ENCODE data around the gene SLC27A2.
"Not testable (repeated sequence)": the region's sequence is repeated elsewhere in the genome, so short reads cannot be mapped to it uniquely, and the experiment has no call there.

The SLC27A2 gene

DNA sequence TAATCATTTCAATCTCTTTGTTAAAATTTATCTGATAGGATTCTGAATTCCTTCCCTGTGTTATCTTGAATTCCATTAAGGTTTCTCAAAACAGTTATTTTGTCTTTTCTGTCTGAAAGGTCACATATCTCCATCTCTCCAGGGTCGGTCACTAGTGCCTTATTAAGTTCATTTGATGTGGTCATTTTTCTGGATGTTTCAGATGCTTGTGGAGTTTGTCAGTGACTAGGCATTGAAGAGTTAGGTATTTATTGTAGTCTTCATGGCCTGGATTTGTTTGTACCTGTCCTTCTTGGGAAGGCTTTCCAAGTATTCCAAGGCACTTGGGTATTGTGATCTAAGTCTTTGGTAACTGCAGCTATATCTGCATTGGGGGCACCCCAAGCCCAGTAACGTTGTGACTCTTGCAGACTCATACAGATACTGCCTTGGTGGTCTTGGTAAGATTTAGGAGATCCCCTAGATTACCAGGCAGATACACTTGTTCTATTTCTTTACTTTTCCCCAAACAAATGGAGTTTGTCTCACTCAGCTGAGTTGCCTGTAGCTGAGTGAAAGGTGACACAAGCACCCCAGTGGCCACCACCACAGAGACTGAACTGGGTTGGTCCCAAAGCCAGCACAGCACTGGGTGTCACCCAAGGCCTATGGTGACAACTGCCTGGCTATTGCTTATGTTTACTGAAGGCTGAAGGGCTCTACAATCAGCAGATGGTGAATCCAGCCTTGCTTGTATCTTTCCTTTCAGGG is 18.9 kb upstream of the SLC27A2 start:
- Histone ChIP-seq H3K27me3 (ENCODE audit: control insufficient read depth in 2 of 2, insufficient read depth in 2 of 2, low read length in 2 of 2) (no peaks in the 10 kb centered on the region), H3K4me3 (ENCODE audit: low read length in 2 of 2) (no peak overlapping the region), H3K36me3 (ENCODE audit: control insufficient read depth in 2 of 2, insufficient read depth in 2 of 2, low read length in 2 of 2) (no peaks in the 10 kb centered on the region), H3K27ac (ENCODE audit: low read depth in 2 of 2, low read length in 2 of 2) (no peak overlapping the region), H3K4me1 (ENCODE audit: control insufficient read depth in 2 of 2, insufficient read depth in 2 of 2, low read length in 2 of 2) (peaks cover 0 to 8% of the 10 kb centered on the region in 2 donors), H3K9ac (ENCODE audit: low read depth in 1 of 2, low read length in 2 of 2) (no peak overlapping the region), H3K9me3 (ENCODE audit: control insufficient read depth in 2 of 2, low read length in 2 of 2) (no peaks in the 10 kb centered on the region)

DNA sequence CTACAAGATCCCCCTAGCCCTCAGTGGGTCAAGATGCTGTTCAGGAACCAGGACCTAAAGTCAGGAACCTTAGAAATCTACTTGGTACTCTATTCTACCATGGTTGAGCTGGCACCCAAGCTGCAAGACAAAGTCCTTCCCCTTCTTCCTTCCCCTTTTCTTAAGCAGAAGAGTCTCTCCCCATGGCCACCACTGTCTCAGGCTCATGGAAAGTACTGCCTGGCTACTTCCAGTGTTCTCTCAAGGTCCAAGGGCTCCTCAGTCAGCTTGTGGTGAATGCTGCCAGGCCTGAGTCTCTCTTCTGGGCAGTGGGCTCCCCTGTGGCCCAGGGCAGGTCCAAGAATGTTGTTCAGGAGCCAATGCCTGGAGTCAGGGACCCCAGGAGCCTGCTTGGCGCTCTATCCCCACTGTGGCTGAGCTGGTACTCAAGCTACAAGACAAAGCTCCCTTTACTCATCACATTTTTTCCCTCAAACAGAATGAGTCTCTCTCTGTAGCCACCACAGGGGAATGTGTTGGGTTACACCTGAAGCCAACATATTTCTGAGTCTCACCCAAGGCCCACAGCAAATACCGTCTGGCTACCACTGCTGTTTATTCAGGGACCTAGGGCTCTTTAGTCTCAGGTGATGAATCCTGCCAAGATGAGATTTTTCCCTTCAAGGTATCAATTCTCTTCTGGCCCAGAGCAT is 18.1 kb upstream of the SLC27A2 start:
- Histone ChIP-seq H3K9me3 (ENCODE audit: control insufficient read depth in 2 of 2, low read length in 2 of 2) (no peaks in the 10 kb centered on the region), H3K27ac (ENCODE audit: low read depth in 2 of 2, low read length in 2 of 2) (no peak overlapping the region), H3K36me3 (ENCODE audit: control insufficient read depth in 2 of 2, insufficient read depth in 2 of 2, low read length in 2 of 2) (no peaks in the 10 kb centered on the region), H3K4me3 (ENCODE audit: low read length in 2 of 2) (no peak overlapping the region), H3K27me3 (ENCODE audit: control insufficient read depth in 2 of 2, insufficient read depth in 2 of 2, low read length in 2 of 2) (no peaks in the 10 kb centered on the region), H3K4me1 (ENCODE audit: control insufficient read depth in 2 of 2, insufficient read depth in 2 of 2, low read length in 2 of 2) (peaks cover 0 to 12% of the 10 kb centered on the region in 2 donors), H3K9ac (ENCODE audit: low read depth in 1 of 2, low read length in 2 of 2) (no peak overlapping the region)

DNA sequence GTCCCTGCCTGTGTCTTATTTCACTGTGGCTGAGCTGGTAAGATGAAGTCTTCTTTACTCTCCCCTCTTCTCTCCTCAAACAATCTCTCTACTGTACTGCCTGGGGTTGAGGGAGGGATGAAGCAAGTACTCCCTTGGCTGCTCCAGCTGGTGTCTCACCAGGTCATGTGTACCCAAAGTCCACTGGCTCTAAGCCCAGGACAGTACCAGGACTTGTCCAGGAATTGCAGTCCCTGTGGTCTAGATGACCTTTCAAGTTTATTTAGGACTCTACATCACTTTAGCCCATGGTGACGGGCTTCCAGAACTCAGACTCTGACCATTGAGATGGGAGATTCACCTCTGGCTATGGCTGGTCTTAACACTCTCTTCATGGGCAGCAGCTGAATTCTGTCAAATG is 17.5 kb upstream of the SLC27A2 start:
- Histone ChIP-seq H3K9me3 (ENCODE audit: control insufficient read depth in 2 of 2, low read length in 2 of 2) (no peaks in the 10 kb centered on the region), H3K36me3 (ENCODE audit: control insufficient read depth in 2 of 2, insufficient read depth in 2 of 2, low read length in 2 of 2) (no peaks in the 10 kb centered on the region), H3K4me1 (ENCODE audit: control insufficient read depth in 2 of 2, insufficient read depth in 2 of 2, low read length in 2 of 2) (peaks cover 0 to 12% of the 10 kb centered on the region in 2 donors), H3K4me3 (ENCODE audit: low read length in 2 of 2) (no peak overlapping the region), H3K9ac (ENCODE audit: low read depth in 1 of 2, low read length in 2 of 2) (no peak overlapping the region), H3K27ac (ENCODE audit: low read depth in 2 of 2, low read length in 2 of 2) (no peak overlapping the region), H3K27me3 (ENCODE audit: control insufficient read depth in 2 of 2, insufficient read depth in 2 of 2, low read length in 2 of 2) (no peaks in the 10 kb centered on the region)

DNA sequence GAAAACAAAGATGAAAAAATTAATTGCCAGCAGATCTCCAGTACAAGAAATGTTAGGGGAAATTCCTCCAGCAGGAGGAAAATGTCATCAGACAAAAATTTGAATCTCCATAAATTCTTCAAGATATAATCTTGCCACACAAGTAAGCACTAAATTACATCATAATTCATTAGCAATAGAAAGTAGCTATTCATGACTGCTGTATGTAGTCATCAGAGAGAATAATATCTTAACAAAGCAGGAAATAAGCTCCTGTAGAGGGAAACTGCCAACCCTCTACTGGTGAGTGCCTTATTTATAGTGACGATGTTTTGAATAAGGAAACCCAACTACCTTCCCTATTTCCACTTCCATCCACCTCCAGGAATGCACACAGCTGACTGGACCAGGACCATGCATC is 15.8 kb upstream of the SLC27A2 start:
- Histone ChIP-seq H3K4me1 (ENCODE audit: control insufficient read depth in 2 of 2, insufficient read depth in 2 of 2, low read length in 2 of 2) (peaks cover 0 to 12% of the 10 kb centered on the region in 2 donors), H3K9me3 (ENCODE audit: control insufficient read depth in 2 of 2, low read length in 2 of 2) (no peaks in the 10 kb centered on the region), H3K4me3 (ENCODE audit: low read length in 2 of 2) (no peak overlapping the region), H3K36me3 (ENCODE audit: control insufficient read depth in 2 of 2, insufficient read depth in 2 of 2, low read length in 2 of 2) (no peaks in the 10 kb centered on the region), H3K27me3 (ENCODE audit: control insufficient read depth in 2 of 2, insufficient read depth in 2 of 2, low read length in 2 of 2) (no peaks in the 10 kb centered on the region), H3K9ac (ENCODE audit: low read depth in 1 of 2, low read length in 2 of 2) (no peak overlapping the region), H3K27ac (ENCODE audit: low read depth in 2 of 2, low read length in 2 of 2) (no peak overlapping the region)

DNA sequence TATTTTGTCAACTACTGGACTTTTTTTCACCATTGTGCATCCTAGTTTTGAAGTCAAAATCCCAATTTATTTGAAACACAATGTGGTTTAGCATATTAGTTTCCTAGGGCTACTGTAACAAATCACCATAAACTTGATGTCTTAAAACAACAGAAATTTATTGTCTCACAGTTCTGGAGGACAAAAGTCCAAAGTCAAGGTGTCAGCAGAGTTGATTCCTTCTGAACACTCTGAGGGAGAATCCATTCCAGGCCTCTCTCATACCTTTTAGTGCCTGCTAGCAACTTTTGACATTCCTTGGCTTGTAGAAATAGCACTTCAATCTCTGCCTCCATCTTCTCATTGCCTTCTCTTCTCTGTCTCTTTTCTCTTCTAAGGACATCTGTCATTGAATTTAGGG is 14.9 kb upstream of the SLC27A2 start:
- H3K27ac ChIP-seq (ENCODE audit: low read depth in 2 of 2, low read length in 2 of 2): no peak overlapping the region
- no peaks in the 10 kb centered on the region for H3K27me3 ChIP-seq (ENCODE audit: control insufficient read depth in 2 of 2, insufficient read depth in 2 of 2, low read length in 2 of 2)
- no peaks in the 10 kb centered on the region for H3K36me3 ChIP-seq (ENCODE audit: control insufficient read depth in 2 of 2, insufficient read depth in 2 of 2, low read length in 2 of 2)
- no peak overlapping the region for H3K4me3 ChIP-seq (ENCODE audit: low read length in 2 of 2)
- peaks cover 0 to 12% of the 10 kb centered on the region in 2 donors for H3K4me1 ChIP-seq (ENCODE audit: control insufficient read depth in 2 of 2, insufficient read depth in 2 of 2, low read length in 2 of 2)
- no peak overlapping the region for H3K9ac ChIP-seq (ENCODE audit: low read depth in 1 of 2, low read length in 2 of 2)
- no peaks in the 10 kb centered on the region for H3K9me3 ChIP-seq (ENCODE audit: control insufficient read depth in 2 of 2, low read length in 2 of 2)

DNA sequence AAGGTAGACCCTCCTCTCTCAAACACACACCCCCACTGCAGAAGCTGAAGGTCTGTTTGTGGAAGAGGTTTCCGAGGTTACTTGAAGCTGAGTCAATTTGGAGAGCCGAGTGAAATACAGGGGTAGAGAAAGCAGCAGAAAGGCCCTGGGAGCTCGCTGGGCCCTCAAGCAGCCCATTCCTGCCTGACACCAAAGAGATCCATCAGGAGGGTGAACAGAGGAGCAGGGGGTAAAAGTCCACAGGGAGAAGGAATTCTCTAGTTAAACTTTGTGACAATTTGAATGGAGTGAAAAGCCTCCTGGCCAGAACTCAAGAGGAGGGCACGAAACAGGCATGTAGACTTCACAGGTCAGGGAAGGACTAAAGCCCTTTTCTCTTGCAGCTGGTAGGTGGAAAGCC is 13.6 kb upstream of the SLC27A2 start:
- Histone ChIP-seq H3K27ac (ENCODE audit: low read depth in 2 of 2, low read length in 2 of 2) (no peak overlapping the region), H3K4me3 (ENCODE audit: low read length in 2 of 2) (no peak overlapping the region), H3K4me1 (ENCODE audit: control insufficient read depth in 2 of 2, insufficient read depth in 2 of 2, low read length in 2 of 2) (peaks cover 0 to 12% of the 10 kb centered on the region in 2 donors), H3K9me3 (ENCODE audit: control insufficient read depth in 2 of 2, low read length in 2 of 2) (no peaks in the 10 kb centered on the region), H3K27me3 (ENCODE audit: control insufficient read depth in 2 of 2, insufficient read depth in 2 of 2, low read length in 2 of 2) (no peaks in the 10 kb centered on the region), H3K36me3 (ENCODE audit: control insufficient read depth in 2 of 2, insufficient read depth in 2 of 2, low read length in 2 of 2) (no peaks in the 10 kb centered on the region), H3K9ac (ENCODE audit: low read depth in 1 of 2, low read length in 2 of 2) (no peak overlapping the region)

DNA sequence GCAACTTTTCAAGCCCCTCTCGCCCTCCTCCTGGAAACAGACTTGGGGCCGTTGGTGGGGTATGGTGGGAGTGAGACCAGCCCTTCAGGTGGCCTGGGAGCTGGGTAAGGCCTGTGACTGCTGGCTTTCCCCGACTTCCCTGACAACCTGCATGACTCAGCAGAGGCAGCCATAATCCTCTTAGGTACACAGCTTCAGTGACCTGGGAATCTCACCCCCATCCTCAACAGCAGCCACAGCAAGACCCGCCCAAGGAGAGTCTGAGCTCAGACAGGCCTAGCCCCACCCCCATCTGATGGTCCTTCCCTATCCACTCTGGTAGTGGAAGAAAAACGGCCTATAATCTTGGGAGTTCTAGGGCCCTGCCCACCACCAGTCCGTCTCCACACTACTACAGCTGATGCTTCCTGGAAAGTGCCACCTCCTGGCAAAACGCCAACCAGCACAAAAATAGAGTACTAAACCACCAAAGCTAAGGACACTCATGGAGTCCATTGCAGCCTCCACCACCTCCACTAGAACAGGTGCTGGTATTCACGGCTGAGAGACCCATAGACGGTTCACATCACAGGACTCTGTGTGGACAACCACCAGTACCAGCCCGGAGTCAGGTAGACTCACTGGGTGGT is 13.1 kb upstream of the SLC27A2 start:
- Histone ChIP-seq H3K4me3 (ENCODE audit: low read length in 2 of 2) (no peak overlapping the region), H3K4me1 (ENCODE audit: control insufficient read depth in 2 of 2, insufficient read depth in 2 of 2, low read length in 2 of 2) (peaks cover 0 to 12% of the 10 kb centered on the region in 2 donors), H3K27me3 (ENCODE audit: control insufficient read depth in 2 of 2, insufficient read depth in 2 of 2, low read length in 2 of 2) (no peaks in the 10 kb centered on the region), H3K9ac (ENCODE audit: low read depth in 1 of 2, low read length in 2 of 2) (no peak overlapping the region), H3K36me3 (ENCODE audit: control insufficient read depth in 2 of 2, insufficient read depth in 2 of 2, low read length in 2 of 2) (no peaks in the 10 kb centered on the region), H3K9me3 (ENCODE audit: control insufficient read depth in 2 of 2, low read length in 2 of 2) (no peaks in the 10 kb centered on the region), H3K27ac (ENCODE audit: low read depth in 2 of 2, low read length in 2 of 2) (no peak overlapping the region)

DNA sequence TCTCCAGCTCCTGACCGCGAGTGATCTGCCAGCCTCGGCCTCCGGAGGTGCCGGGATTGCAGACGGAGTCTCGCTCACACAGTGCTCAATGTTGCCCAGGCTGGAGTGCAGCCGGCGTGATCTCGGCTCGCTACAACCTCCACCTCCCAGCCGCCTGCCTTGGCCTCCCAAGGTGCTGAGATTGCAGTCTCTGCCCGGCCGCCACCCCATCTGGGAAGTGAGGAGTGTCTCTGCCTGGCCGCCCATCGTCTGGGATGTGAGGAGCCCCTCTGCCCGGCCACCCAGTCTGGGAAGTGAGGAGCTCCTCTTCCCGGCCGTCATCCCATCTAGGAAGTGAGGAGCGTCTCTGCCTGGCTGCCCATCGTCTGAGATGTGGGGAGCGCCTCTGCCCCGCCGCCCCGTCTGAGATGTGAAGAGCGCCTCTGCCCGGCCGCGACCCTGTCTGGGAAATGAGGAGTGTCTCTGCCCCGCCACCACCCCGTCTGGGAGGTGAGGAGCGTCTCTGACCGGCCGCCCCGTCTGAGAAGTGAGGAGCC is 9.6 kb upstream of the SLC27A2 start:
- H3K36me3 ChIP-seq (ENCODE audit: control insufficient read depth in 2 of 2, insufficient read depth in 2 of 2, low read length in 2 of 2); H3K27me3 ChIP-seq (ENCODE audit: control insufficient read depth in 2 of 2, insufficient read depth in 2 of 2, low read length in 2 of 2); H3K9me3 ChIP-seq (ENCODE audit: control insufficient read depth in 2 of 2, low read length in 2 of 2); H3K9ac ChIP-seq (ENCODE audit: low read depth in 1 of 2, low read length in 2 of 2); H3K4me3 ChIP-seq (ENCODE audit: low read length in 2 of 2); H3K27ac ChIP-seq (ENCODE audit: low read depth in 2 of 2, low read length in 2 of 2); H3K4me1 ChIP-seq (ENCODE audit: control insufficient read depth in 2 of 2, insufficient read depth in 2 of 2, low read length in 2 of 2): not testable (repeated sequence)

DNA sequence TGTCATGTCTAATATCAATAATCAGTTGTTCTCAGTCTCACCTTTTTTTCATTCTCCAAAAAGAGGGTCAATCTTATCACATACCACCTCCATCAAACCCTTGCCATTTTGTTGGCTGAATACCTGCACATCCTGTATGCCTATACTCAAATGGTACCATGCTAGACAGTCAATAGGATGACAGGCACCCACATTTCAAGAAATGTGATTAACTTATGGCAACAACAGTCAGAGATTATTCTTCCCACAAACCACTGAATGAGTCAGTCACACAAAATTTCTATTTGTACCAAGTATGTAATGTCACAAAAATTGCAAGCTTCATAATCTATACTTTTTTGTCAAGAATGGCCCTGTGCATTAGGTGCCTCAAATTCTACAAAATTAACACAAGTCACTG is 5.1 kb upstream of the SLC27A2 start:
- Histone ChIP-seq H3K36me3 (ENCODE audit: control insufficient read depth in 2 of 2, insufficient read depth in 2 of 2, low read length in 2 of 2) (no peaks in the 10 kb centered on the region), H3K4me3 (ENCODE audit: low read length in 2 of 2) (no peak overlapping the region), H3K9me3 (ENCODE audit: control insufficient read depth in 2 of 2, low read length in 2 of 2) (no peaks in the 10 kb centered on the region), H3K9ac (ENCODE audit: low read depth in 1 of 2, low read length in 2 of 2) (no peak overlapping the region), H3K4me1 (ENCODE audit: control insufficient read depth in 2 of 2, insufficient read depth in 2 of 2, low read length in 2 of 2) (peaks cover 0 to 5% of the 10 kb centered on the region in 2 donors), H3K27ac (ENCODE audit: low read depth in 2 of 2, low read length in 2 of 2) (no peak overlapping the region), H3K27me3 (ENCODE audit: control insufficient read depth in 2 of 2, insufficient read depth in 2 of 2, low read length in 2 of 2) (peaks cover 0 to 5% of the 10 kb centered on the region in 2 donors)

DNA sequence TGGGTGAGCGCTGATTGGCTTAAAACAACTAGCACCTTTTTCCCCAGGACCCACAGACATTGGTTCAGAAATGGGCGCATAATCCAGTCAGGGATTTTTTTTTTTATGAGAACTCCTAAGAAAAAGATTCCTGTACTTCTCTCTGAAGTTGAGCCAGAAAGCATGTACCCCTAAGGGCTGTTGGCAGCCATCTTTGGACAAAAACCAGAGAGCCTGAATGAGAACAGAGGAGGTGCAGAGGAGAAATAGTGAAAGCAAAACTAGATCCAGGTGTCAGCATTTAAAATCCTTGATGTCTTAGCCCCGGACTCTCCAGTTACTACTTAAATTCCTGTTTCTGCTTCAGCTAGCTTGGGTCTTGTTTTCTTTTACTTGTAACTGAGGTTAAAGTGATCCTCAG is 1.9 kb upstream of the SLC27A2 start:
- Histone ChIP-seq H3K9me3 (ENCODE audit: control insufficient read depth in 2 of 2, low read length in 2 of 2) (no peaks in the 10 kb centered on the region), H3K4me1 (ENCODE audit: control insufficient read depth in 2 of 2, insufficient read depth in 2 of 2, low read length in 2 of 2) (peaks cover 3 to 8% of the 10 kb centered on the region in 2 donors), H3K4me3 (ENCODE audit: low read length in 2 of 2) (no peak overlapping the region), H3K27me3 (ENCODE audit: control insufficient read depth in 2 of 2, insufficient read depth in 2 of 2, low read length in 2 of 2) (peaks cover 4 to 5% of the 10 kb centered on the region in 2 donors), H3K27ac (ENCODE audit: low read depth in 2 of 2, low read length in 2 of 2) (no peak overlapping the region), H3K36me3 (ENCODE audit: control insufficient read depth in 2 of 2, insufficient read depth in 2 of 2, low read length in 2 of 2) (no peaks in the 10 kb centered on the region), H3K9ac (ENCODE audit: low read depth in 1 of 2, low read length in 2 of 2) (no peak overlapping the region)
